ENCODE results near the gene CCDC106. TPM values are rescaled to one million over a fixed set of nuclear protein-coding genes. Genes with fewer than 3 reads are reported as not detected.
A peak's percentile ranks its signal among the peaks of the same experiment; 100 is the strongest.

CCDC106 gene
- total RNA-seq, 1 experiment from 2014 or later, result 17.4 TPM

DNA sequence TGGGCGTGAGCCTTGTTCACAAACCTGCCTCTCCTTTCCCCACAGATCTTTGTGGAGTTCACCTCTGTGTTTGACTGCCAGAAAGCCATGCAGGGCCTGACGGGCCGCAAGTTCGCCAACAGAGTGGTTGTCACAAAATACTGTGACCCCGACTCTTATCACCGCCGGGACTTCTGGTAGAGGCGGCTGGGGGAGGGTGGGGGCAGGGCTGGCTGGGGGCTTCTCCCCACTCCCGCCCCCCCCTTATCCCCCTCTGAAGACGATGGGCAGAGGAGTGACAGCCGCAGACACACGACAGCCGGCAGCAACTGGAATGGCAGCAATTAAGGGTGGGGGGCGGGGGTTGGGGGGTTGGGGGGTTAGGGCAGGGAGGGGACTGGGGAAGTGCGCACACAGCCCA is 25.9 kb downstream of the CCDC106 start:
- POLR2A ChIA-PET, result no interaction called here
- Mint-ChIP-seq H3K36me3 (ENCODE audit: insufficient read depth, unreplicated experiment) (peaks cover 94% of the 10 kb centered on the region), H3K9me3 (ENCODE audit: unreplicated experiment) (no peaks in the 10 kb centered on the region), H3K27ac (ENCODE audit: unreplicated experiment) (peak overlapping the region; percentile 92), H3K4me1 (ENCODE audit: low read depth, unreplicated experiment) (peaks cover 54% of the 10 kb centered on the region), H3K27me3 (ENCODE audit: insufficient read depth, unreplicated experiment) (no peaks in the 10 kb centered on the region), H3K4me3 (ENCODE audit: unreplicated experiment) (peak overlapping the region; percentile 94)
- H3K36me3 ChIP-seq (ENCODE audit: control insufficient read depth, insufficient read depth, low read length), result peaks cover 13% of the 10 kb centered on the region
- no peaks in the 10 kb centered on the region for H3K9me3 ChIP-seq
- no peak overlapping the region for H3K4me3 ChIP-seq (ENCODE audit: low read depth, low read length)
- no peaks in the 10 kb centered on the region for H3K27me3 ChIP-seq (replicated peaks; ENCODE audit: control insufficient read depth, insufficient read depth, low read length)
- no peak for DNase-seq
- intact Hi-C loops (cut with micrococcal nuclease; ENCODE audit: unreplicated experiment), result loop anchor here (2.0 kb wide), 1 partner anchor 19 kb away; the partner anchor contains the start of gene U2AF2
- peaks cover 30% of the 10 kb centered on the region for H3K4me1 ChIP-seq
- no peak for TF ChIP-seq CTCF (IDR thresholded peaks at IDR 0.05; ENCODE audit: insufficient read depth in 1 of 2, low read depth in 1 of 2, low read length in 1 of 2, severe bottlenecking in 1 of 2, unreplicated experiment in 1 of 2)
- no TSS peak for BruUV-seq (replicated peaks)
- CTCF ChIA-PET, result interaction anchor here (1.1 kb wide), 1 partner anchor 20 kb away, joined by 5 read pairs; no protein-coding TSS in a partner anchor

- POLR2A ChIA-PET, result interaction anchor here (0.7 kb wide), 1 partner anchor 19 kb away, joined by 8 read pairs; the partner anchor contains the start of gene U2AF2
- Mint-ChIP-seq H3K4me1 (ENCODE audit: low read depth, unreplicated experiment) (peaks cover 52% of the 10 kb centered on the region), H3K36me3 (ENCODE audit: insufficient read depth, unreplicated experiment) (peaks cover 94% of the 10 kb centered on the region), H3K4me3 (ENCODE audit: unreplicated experiment) (peak overlapping the region; percentile 94), H3K27me3 (ENCODE audit: insufficient read depth, unreplicated experiment) (no peaks in the 10 kb centered on the region), H3K27ac (ENCODE audit: unreplicated experiment) (peak overlapping the region; percentile 92), H3K9me3 (ENCODE audit: unreplicated experiment) (no peaks in the 10 kb centered on the region)
- CTCF ChIA-PET, result no interaction called here
- H3K4me3 ChIP-seq (ENCODE audit: low read depth, low read length), result peak overlapping the region; percentile 76
- H3K36me3 ChIP-seq (ENCODE audit: control insufficient read depth, insufficient read depth, low read length), result peaks cover 10% of the 10 kb centered on the region
- no peaks in the 10 kb centered on the region for H3K9me3 ChIP-seq
- no peak for TF ChIP-seq CTCF (IDR thresholded peaks at IDR 0.05; ENCODE audit: insufficient read depth in 1 of 2, low read depth in 1 of 2, low read length in 1 of 2, severe bottlenecking in 1 of 2, unreplicated experiment in 1 of 2)
- no peak for DNase-seq
- intact Hi-C loops (cut with micrococcal nuclease; ENCODE audit: unreplicated experiment), result loop anchor here (2.0 kb wide), 1 partner anchor 20 kb away; the partner anchor contains the start of gene U2AF2
- BruUV-seq (replicated peaks), result TSS peak; percentile 57
- H3K27me3 ChIP-seq (replicated peaks; ENCODE audit: control insufficient read depth, insufficient read depth, low read length), result no peaks in the 10 kb centered on the region
- peaks cover 30% of the 10 kb centered on the region for H3K4me1 ChIP-seq
These were observed 26.4 kb downstream of the CCDC106 start for GRCh38 chr19:55674459-55674840.

DNA sequence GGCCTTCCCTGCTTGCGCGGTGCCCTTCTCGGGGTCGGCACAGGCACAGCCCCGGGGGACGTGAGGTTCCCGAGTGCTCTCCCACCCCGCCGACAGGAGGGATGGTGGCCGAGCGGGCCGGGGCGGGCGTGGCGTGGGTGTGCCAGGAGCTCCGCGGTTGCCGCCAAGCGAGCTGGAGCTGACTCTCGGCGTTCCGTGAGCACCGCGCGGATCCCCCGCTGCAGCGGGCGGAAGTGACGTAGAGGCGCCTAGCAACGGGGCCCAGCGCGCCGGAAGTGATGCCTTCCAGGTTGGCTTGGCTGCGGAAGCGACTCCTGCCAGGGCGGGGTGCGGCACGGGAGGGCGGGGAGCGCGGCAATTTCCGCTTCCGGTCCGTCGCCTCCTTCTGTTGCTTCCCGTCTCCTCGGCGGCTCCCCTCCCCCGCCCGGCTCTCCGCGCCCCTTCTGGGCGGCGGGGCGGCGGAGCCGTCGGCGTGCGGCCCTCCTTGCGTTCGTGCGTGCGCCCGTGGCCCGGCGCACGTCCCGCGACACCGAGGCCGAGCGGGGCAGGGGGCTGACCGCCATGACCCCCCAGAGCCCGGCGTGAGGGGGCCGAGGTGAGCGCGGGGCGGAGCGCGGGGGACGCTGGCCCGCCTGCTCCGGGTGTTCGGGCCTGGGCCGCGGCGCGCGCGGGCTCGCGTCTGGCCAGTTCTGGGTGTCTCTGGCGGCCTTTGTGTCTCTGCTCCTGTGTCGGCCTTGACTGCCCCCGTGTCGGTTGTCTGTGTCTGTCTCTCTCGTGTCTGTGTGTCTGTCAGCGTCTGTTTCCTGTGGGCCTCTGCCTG is 27.0 kb downstream of the CCDC106 start, which contains the start of gene EPN1:
Gene EPN1 (plus strand): TSS at position 386 of the 820 bp plus-strand sequence. CDS start 3,402 bp downstream, outside the sequence.
- Histone ChIP-seq H3K27me3 (replicated peaks; ENCODE audit: control insufficient read depth, insufficient read depth, low read length) (no peaks in the 10 kb centered on the region), H3K36me3 (ENCODE audit: control insufficient read depth, insufficient read depth, low read length) (peaks cover 5% of the 10 kb centered on the region), H3K9me3 (no peaks in the 10 kb centered on the region), H3K4me3 (ENCODE audit: low read depth, low read length) (peak within 1 kb of the TSS; percentile 76), H3K4me1 (peaks cover 30% of the 10 kb centered on the region)
- Mint-ChIP-seq H3K27ac (ENCODE audit: unreplicated experiment) (peak within 1 kb of the TSS; percentile 92), H3K9me3 (ENCODE audit: unreplicated experiment) (no peaks in the 10 kb centered on the region), H3K4me3 (ENCODE audit: unreplicated experiment) (peak within 1 kb of the TSS; percentile 94), H3K36me3 (ENCODE audit: insufficient read depth, unreplicated experiment) (peaks cover 92% of the 10 kb centered on the region), H3K27me3 (ENCODE audit: insufficient read depth, unreplicated experiment) (no peaks in the 10 kb centered on the region), H3K4me1 (ENCODE audit: low read depth, unreplicated experiment) (peaks cover 47% of the 10 kb centered on the region)
- BruUV-seq (replicated peaks), result no TSS peak
- peak; percentile 98 for DNase-seq
- no peak for TF ChIP-seq CTCF (IDR thresholded peaks at IDR 0.05; ENCODE audit: insufficient read depth in 1 of 2, low read depth in 1 of 2, low read length in 1 of 2, severe bottlenecking in 1 of 2, unreplicated experiment in 1 of 2)
- ChIA-PET CTCF (no interaction called here), POLR2A (interaction anchor here (0.5 to 0.7 kb wide), 2 partner anchors 8 to 20 kb away, joined by 3 to 8 read pairs; partner anchors contain the start of gene U2AF2)
- intact Hi-C loops (cut with micrococcal nuclease; ENCODE audit: unreplicated experiment), result loop anchor here (2.0 kb wide), 1 partner anchor 20 kb away; the partner anchor contains the start of gene U2AF2
